H1 (cell line): ENCODE data around the gene CDCP1. TPM values are rescaled to one million over a fixed set of nuclear protein-coding genes. Genes with fewer than 3 reads are reported as not detected.

Source experiments
- CTCF ChIA-PET: fragments of 300-600 bp; sonication (Branson Sonifier 250); formaldehyde crosslinking; loops from one replicate; lab custom pipeline; 2021; ENCODE audit not compliant: partially characterized antibody; lab: Charles Lee
- POLR2A ChIA-PET: fragments of 300-600 bp; sonication (Branson Sonifier 250); formaldehyde crosslinking; loops from one replicate; lab custom pipeline; 2021; ENCODE audit warnings: inconsistent platforms; ENCODE audit not compliant: partially characterized antibody; lab: Charles Lee
- DNase-seq, 2 experiments: peaks; one replicate each; pipeline versions ENCODE4 v3.0.0 to v3.0.0-alpha.2; 2010 to 2022; ENCODE audit warnings: low spot score in 2 of 2, low read depth in 1 of 2, mixed read lengths in 1 of 2
- FAIRE-seq: peaks from 2 replicates; lab custom pipeline; 2011; peaks lifted over from hg19 to GRCh38; lab: Jason Lieb, UNC
- H2AFZ ChIP-seq: 2 replicates; pipeline ENCODE4 v1.8.1; 2012; ENCODE audit warnings: low read length, inconsistent platforms
- H2AK5ac ChIP-seq: 2 replicates; pipeline ENCODE4 v1.6.1; 2013; ENCODE audit warnings: low read depth, low read length
- H2BK120ac ChIP-seq: replicated peaks from 2 replicates; pipeline ENCODE3; 2013; ENCODE audit warnings: low read depth, low read length, inconsistent platforms
- H2BK12ac ChIP-seq: 2 replicates; pipeline ENCODE4 v1.6.1; 2013; ENCODE audit warnings: low read depth, low read length
- H2BK15ac ChIP-seq: 2 replicates; pipeline ENCODE4 v1.6.1; 2013; ENCODE audit warnings: low read length
- H2BK20ac ChIP-seq: 2 replicates; pipeline ENCODE4 v1.6.1; 2013; ENCODE audit warnings: low read length
- H2BK5ac ChIP-seq: 2 replicates; pipeline ENCODE4 v1.6.1; 2013; ENCODE audit warnings: low read depth, low read length
- H3K14ac ChIP-seq: 2 replicates; pipeline ENCODE4 v1.6.1; 2013; ENCODE audit warnings: inconsistent platforms; ENCODE audit not compliant: insufficient read length
- H3K18ac ChIP-seq: 2 replicates; pipeline ENCODE4 v1.6.1; 2013; ENCODE audit warnings: low read length; ENCODE audit errors: extremely low read depth
- H3K23ac ChIP-seq: 2 replicates; pipeline ENCODE4 v1.6.1; 2013; ENCODE audit warnings: inconsistent platforms; ENCODE audit not compliant: insufficient read length
- H3K23me2 ChIP-seq: 2 replicates; pipeline ENCODE4 v1.6.1; 2013; ENCODE audit warnings: low read depth, low read length
- H3K27ac ChIP-seq: 2 replicates; pipeline ENCODE4 v1.6.1; 2011; ENCODE audit warnings: low read depth, low read length, inconsistent platforms
- H3K27me3 ChIP-seq, 4 experiments: replicated peaks in 1 of 4; 1 replicate in 1 of 4; 2 replicates in 3 of 4; pipeline versions ENCODE4 v1.6.1 to v1.8.1; 2011 to 2013; ENCODE audit warnings: low read length in 3 of 4, mild to moderate bottlenecking in 3 of 4, inconsistent platforms in 2 of 4, mixed read lengths in 2 of 4, moderate library complexity in 1 of 4; ENCODE audit not compliant: control insufficient read depth in 3 of 4, insufficient read depth in 3 of 4; ENCODE audit errors: extremely low read depth in 1 of 4
- H3K36me3 ChIP-seq, 4 experiments: 2 replicates each; pipeline versions ENCODE4 v1.6.1 to v1.8.1; 2011 to 2013; ENCODE audit warnings: mild to moderate bottlenecking in 4 of 4, low read length in 3 of 4, moderate library complexity in 2 of 4, control low read depth in 1 of 4, inconsistent platforms in 1 of 4; ENCODE audit not compliant: insufficient read depth in 4 of 4, control insufficient read depth in 2 of 4
- H3K4ac ChIP-seq: replicated peaks from 2 replicates; pipeline ENCODE3; 2013; ENCODE audit warnings: low read length, low read depth, mixed read lengths, inconsistent platforms; ENCODE audit not compliant: insufficient read length
- H3K4me1 ChIP-seq, 4 experiments: replicated peaks in 1 of 4; 1 replicate in 1 of 4; 2 replicates in 3 of 4; pipeline versions ENCODE4 v1.6.1 to v1.8.1; 2011 to 2013; ENCODE audit warnings: low read length in 3 of 4, inconsistent platforms in 2 of 4, mixed read lengths in 1 of 4; ENCODE audit not compliant: insufficient read depth in 4 of 4, control insufficient read depth in 3 of 4
- H3K4me2 ChIP-seq, 2 experiments: 2 replicates each; pipeline versions ENCODE4 v1.6.1 to v1.8.1; 2011 to 2013; ENCODE audit warnings: low read depth in 2 of 2, low read length in 2 of 2, control low read depth in 1 of 2, inconsistent platforms in 1 of 2, mild to moderate bottlenecking in 1 of 2; ENCODE audit not compliant: insufficient read depth in 1 of 2
- H3K4me3 ChIP-seq, 4 experiments: fragments of 200-600, 300-600 bp in 1 of 4; sonication (generic), shearing (Covaris generic), sonication (Bioruptor Twin) in 1 of 4; 2 replicates each; pipeline versions ENCODE4 v1.5.1 to v1.8.1; 2011 to 2016; ENCODE audit warnings: low read length in 4 of 4, low read depth in 3 of 4, control low read depth in 2 of 4, inconsistent platforms in 2 of 4, mild to moderate bottlenecking in 2 of 4, mixed read lengths in 1 of 4, moderate library complexity in 1 of 4; ENCODE audit not compliant: insufficient read depth in 2 of 4; ENCODE audit errors: extremely low read depth in 1 of 4
- H3K56ac ChIP-seq: replicated peaks from 2 replicates; pipeline ENCODE3; 2013; ENCODE audit warnings: low read depth, mild to moderate bottlenecking, mixed read lengths, low read length, inconsistent platforms; ENCODE audit not compliant: insufficient read length
- H3K79me1 ChIP-seq: 2 replicates; pipeline ENCODE4 v1.6.1; 2013; ENCODE audit warnings: low read depth, low read length, control low read depth
- H3K79me2 ChIP-seq, 2 experiments: 2 replicates each; pipeline versions ENCODE4 v1.6.1 to v1.8.1; 2012 to 2013; ENCODE audit warnings: low read length in 2 of 2, mild to moderate bottlenecking in 2 of 2, inconsistent platforms in 1 of 2; ENCODE audit not compliant: insufficient read depth in 2 of 2, control insufficient read depth in 1 of 2
- H3K9ac ChIP-seq, 4 experiments: replicated peaks in 1 of 4; 1 replicate in 1 of 4; 2 replicates in 3 of 4; pipeline versions ENCODE4 v1.6.1 to v1.8.1; 2011 to 2013; ENCODE audit warnings: low read depth in 3 of 4, low read length in 3 of 4, control low read depth in 2 of 4, mild to moderate bottlenecking in 2 of 4, moderate library complexity in 2 of 4, inconsistent platforms in 1 of 4; ENCODE audit errors: extremely low read depth in 1 of 4
- H3K9me3 ChIP-seq, 2 experiments: 2 replicates each; pipeline versions ENCODE4 v1.6.1 to v1.8.1; 2012 to 2013; ENCODE audit warnings: mild to moderate bottlenecking in 2 of 2, moderate library complexity in 2 of 2, control low read depth in 1 of 2, inconsistent platforms in 1 of 2, low read depth in 1 of 2, low read length in 1 of 2, mixed read lengths in 1 of 2; ENCODE audit not compliant: insufficient read depth in 2 of 2
- H4K20me1 ChIP-seq, 2 experiments: replicated peaks in 1 of 2; 2 replicates each; pipeline versions ENCODE3 to v1.8.1; 2011 to 2013; ENCODE audit warnings: inconsistent platforms in 2 of 2, low read length in 2 of 2, mild to moderate bottlenecking in 1 of 2; ENCODE audit not compliant: insufficient read depth in 2 of 2, control insufficient read depth in 1 of 2
- H4K5ac ChIP-seq: 2 replicates; pipeline ENCODE4 v1.6.1; 2013; ENCODE audit warnings: low read length, low read depth, mixed read lengths, inconsistent platforms; ENCODE audit not compliant: insufficient read length
- H4K8ac ChIP-seq: 2 replicates; pipeline ENCODE4 v1.8.0; 2013; ENCODE audit warnings: mild to moderate bottlenecking, moderate library complexity, low read length, inconsistent platforms; ENCODE audit not compliant: insufficient read depth; ENCODE audit errors: extremely low read depth
- H4K91ac ChIP-seq: replicated peaks from 2 replicates; pipeline ENCODE3; 2013; ENCODE audit warnings: low read length, mixed read lengths, inconsistent platforms; ENCODE audit not compliant: insufficient read length
- WGBS, 2 experiments: shearing (Covaris generic) in 1 of 2; methylation state at CpG; one replicate each; pipeline versions ENCODE4 v1.1.6 to v1.1.7; 2013 to 2015; ENCODE audit warnings: low lambda C conversion rate in 2 of 2, mixed read lengths in 2 of 2, inconsistent platforms in 1 of 2, low coverage in 1 of 2, missing lambda C conversion rate in 1 of 2; ENCODE audit not compliant: insufficient replicate concordance in 2 of 2, insufficient coverage in 1 of 2, insufficient read length in 1 of 2; ENCODE audit errors: extremely low coverage in 1 of 2, missing lambda C conversion rate in 1 of 2; 5-methylcytosine and 5-hydroxymethylcytosine counted together
- polyA plus RNA-seq, 7 experiments: library from polyadenylated mRNA; depleted of rRNA in 3 of 7; stranded (reverse) in 5 of 7; unstranded in 2 of 7; fragments of >200 nt in 5 of 7; fragments of 200-250 nt in 2 of 7; gene quantifications; 1 replicate in 5 of 7; 2 replicates in 1 of 7; 4 replicates in 1 of 7; pipeline versions ENCODE4 v1.2.1 to v1.2.3, GENCODE V29; 2011 to 2013; ENCODE audit warnings: missing spikeins in 2 of 7, mixed read lengths in 2 of 7
- total RNA-seq: library from RNA; stranded (reverse); fragmentation: NEBNext Ultra II Directional; extraction: Animal tissue kit (Norgen Biotek cat#: 25700); gene quantifications from 2 replicates; pipeline ENCODE4 v1.2.1, GENCODE V29; 2021
- TF ChIP-seq, protein P1 (sequence below): IDR thresholded peaks from 2 replicates; pipeline ENCODE4 v1.6.1; 2012; ENCODE audit warnings: inconsistent platforms

Gene CDCP1
- total and polyA plus RNA-seq, 2 of the 8 experiments (the other 6 are each of a cell fraction or from before 2014, with no cell fraction given): 10.0 to 23.3 TPM

DNA sequence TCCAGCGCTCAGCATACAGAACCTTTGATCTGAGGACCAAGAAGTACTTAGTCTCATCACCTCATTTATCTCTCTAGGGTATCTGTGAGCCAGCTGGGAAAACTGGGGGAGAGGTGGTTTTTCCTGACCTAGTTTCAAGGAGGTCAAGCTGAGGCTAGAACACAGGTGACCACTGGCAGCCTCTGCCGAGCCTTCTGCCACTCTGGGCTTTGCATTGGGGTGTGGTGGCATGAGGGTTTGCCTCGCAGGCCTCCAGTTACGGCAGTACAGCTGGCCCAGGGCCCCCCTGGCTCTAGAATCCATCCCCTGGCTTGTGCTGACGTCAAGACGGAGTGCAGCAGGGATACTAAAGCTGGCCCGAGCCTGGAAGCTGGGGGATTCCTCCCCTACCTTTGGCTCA is 34.7 kb upstream of the CDCP1 start:
- Histone ChIP-seq H3K9ac (no peak overlapping the region), H2BK15ac (no peak overlapping the region), H3K56ac (no peak overlapping the region), H3K36me3 (no peaks in the 10 kb centered on the region), H3K18ac (no peak overlapping the region), H4K20me1 (no peaks in the 10 kb centered on the region), H3K4me3 (no peak overlapping the region), H4K91ac (no peak overlapping the region), H4K5ac (no peak overlapping the region), H2BK12ac (no peak overlapping the region)
- WGBS, 2 experiments: 84% methylated on average over 7 of the region's 7 CpGs; no CpG with 5 or more reads in 1 of the 2 experiments
- FAIRE-seq: no peak
- TF ChIP-seq, protein P1, sequence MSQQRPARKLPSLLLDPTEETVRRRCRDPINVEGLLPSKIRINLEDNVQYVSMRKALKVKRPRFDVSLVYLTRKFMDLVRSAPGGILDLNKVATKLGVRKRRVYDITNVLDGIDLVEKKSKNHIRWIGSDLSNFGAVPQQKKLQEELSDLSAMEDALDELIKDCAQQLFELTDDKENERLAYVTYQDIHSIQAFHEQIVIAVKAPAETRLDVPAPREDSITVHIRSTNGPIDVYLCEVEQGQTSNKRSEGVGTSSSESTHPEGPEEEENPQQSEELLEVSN: no peak
- TF ChIP-seq, all 59 proteins: peak for 0
- H3K4ac ChIP-seq: no peak overlapping the region
- no peaks in the 10 kb centered on the region for H3K9me3 ChIP-seq
- ChIA-PET POLR2A (no interaction called here), CTCF (interaction anchor here (1.3 kb wide), 2 partner anchors 11 to 30 kb away, joined by 4 to 6 read pairs; no protein-coding TSS in a partner anchor)
- H3K23me2 ChIP-seq: no peaks in the 10 kb centered on the region
- no peak for DNase-seq
- H2AK5ac ChIP-seq: no peak overlapping the region
- no peak overlapping the region for H2BK120ac ChIP-seq
- no peak overlapping the region for H3K23ac ChIP-seq
- H3K14ac ChIP-seq: no peak overlapping the region
- H3K4me2 ChIP-seq: no peak overlapping the region
- no peaks in the 10 kb centered on the region for H3K79me1 ChIP-seq
- H4K8ac ChIP-seq: no peak overlapping the region
- H2BK5ac ChIP-seq: no peak overlapping the region
- H3K79me2 ChIP-seq: no peaks in the 10 kb centered on the region
- peaks cover 0 to 6% (median 4%) of the 10 kb centered on the region in 4 experiments; a peak in 5 of 7 replicates for H3K4me1 ChIP-seq
- H3K27ac ChIP-seq: no peak overlapping the region
- no peaks in the 10 kb centered on the region; a peak in 2 of 7 replicates for H3K27me3 ChIP-seq
- no peak overlapping the region for H2BK20ac ChIP-seq
- no peak overlapping the region for H2AFZ ChIP-seq
